HepG2 (cell line): ENCODE data around the gene EMP2. TPM values are rescaled to one million over a fixed set of nuclear protein-coding genes. Genes with fewer than 3 reads are reported as not detected.

ENCODE experiments used
- ATF2 ChIP-seq: sonication (generic); formaldehyde crosslinking; IDR thresholded peaks from 2 replicates; pipeline ENCODE4 v1.4.0; 2020; ENCODE audit warnings: missing genetic modification reagents
- CREB3 ChIP-seq: sonication (generic); formaldehyde crosslinking; IDR thresholded peaks from 2 replicates; pipeline ENCODE4 v1.5.0; 2020; ENCODE audit warnings: missing genetic modification reagents
- FOXA3 ChIP-seq: IDR thresholded peaks from 2 replicates; pipeline ENCODE4 v1.6.1; 2016; ENCODE audit warnings: missing genetic modification reagents, missing compliant biosample characterization
- GABPB1 ChIP-seq: IDR thresholded peaks from 2 replicates; pipeline ENCODE4 v1.6.1; 2016; ENCODE audit warnings: mild to moderate bottlenecking, missing genetic modification reagents, moderate library complexity, missing compliant biosample characterization
- HIC2 ChIP-seq: sonication (generic); formaldehyde crosslinking; IDR thresholded peaks from 2 replicates; pipeline ENCODE4 v1.9.0; 2022; ENCODE audit warnings: low read depth, missing genetic modification reagents
- IKZF1 ChIP-seq: fragments of 450-650 bp; IDR thresholded peaks from 2 replicates; pipeline ENCODE4 v1.7.1; 2016
- KAT2B ChIP-seq: fragments of 150-350 bp; IDR thresholded peaks from 2 replicates; pipeline ENCODE4 v1.6.1; 2014; ENCODE audit warnings: low read depth, low read length, borderline replicate concordance
- KDM6A ChIP-seq: IDR thresholded peaks from 2 replicates; pipeline ENCODE4 v1.6.1; 2016; ENCODE audit warnings: low read depth
- NFE2 ChIP-seq: sonication (generic); formaldehyde crosslinking; IDR thresholded peaks from 2 replicates; pipeline ENCODE4 v1.4.0; 2020; ENCODE audit warnings: missing genetic modification reagents
- NR2F6 ChIP-seq, 2 experiments: IDR thresholded peaks; 2 replicates each; pipeline ENCODE4 v1.6.1; 2016; ENCODE audit warnings: antibody characterized with exemption in 1 of 2, mild to moderate bottlenecking in 1 of 2
- PITX1 ChIP-seq: sonication (generic); formaldehyde crosslinking; IDR thresholded peaks from 2 replicates; pipeline ENCODE4 v1.5.1; 2020; ENCODE audit warnings: mild to moderate bottlenecking, missing genetic modification reagents
- SMARCC2 ChIP-seq: fragments of 450-650 bp; IDR thresholded peaks from 2 replicates; pipeline ENCODE4 v1.6.1; 2017; ENCODE audit warnings: antibody characterized with exemption, mild to moderate bottlenecking
- TBX3 ChIP-seq: fragments of 450-650 bp; IDR thresholded peaks from 2 replicates; pipeline ENCODE4 v1.6.1; 2017; ENCODE audit warnings: antibody characterized with exemption, mild to moderate bottlenecking, inconsistent platforms, borderline replicate concordance
- TOE1 ChIP-seq: sonication (generic); formaldehyde crosslinking; IDR thresholded peaks from 2 replicates; pipeline ENCODE4 v1.4.0; 2020; ENCODE audit warnings: mild to moderate bottlenecking, missing genetic modification reagents
- ZNF691 ChIP-seq: sonication (generic); formaldehyde crosslinking; IDR thresholded peaks from 2 replicates; pipeline ENCODE4 v1.4.0; 2020; ENCODE audit warnings: missing genetic modification reagents, low read depth, mild to moderate bottlenecking, borderline replicate concordance
- ZNF770 ChIP-seq: sonication (generic); formaldehyde crosslinking; IDR thresholded peaks from 2 replicates; pipeline ENCODE4 v1.5.0; 2020; ENCODE audit warnings: mild to moderate bottlenecking, missing genetic modification reagents
- polyA plus RNA-seq, 8 experiments: library from polyadenylated mRNA; depleted of rRNA in 3 of 8; stranded (reverse) in 7 of 8; unstranded in 1 of 8; fragments of >200 nt; fragmentation: Illumina TruSeq in 4 of 8; extraction: Trizol in 4 of 8; gene quantifications; 2 replicates each; pipeline versions ENCODE4 v1.2.1 to v1.2.3, GENCODE V29; 2011 to 2016; ENCODE audit warnings: low read depth in 4 of 8, missing spikeins in 1 of 8, mixed read lengths in 1 of 8; ENCODE audit not compliant: insufficient read depth in 1 of 8
- total RNA-seq, 5 experiments: library from RNA; depleted of rRNA; stranded (reverse); fragments of >200 nt; fragmentation: Illumina TruSeq; extraction: Trizol; gene quantifications; 2 replicates each; pipeline ENCODE4 v1.2.3, GENCODE V29; 2016; ENCODE audit warnings: low read depth in 1 of 5

The EMP2 gene
- total and polyA plus RNA-seq, 2 of the 13 experiments (the other 11 are each of a cell fraction or from before 2014, with no cell fraction given): 24.6 to 91.2 TPM

GRCh38 chr16:10625595-10626357, 45.4 kb upstream of the EMP2 start (continued):
- TF ChIP-seq ZNF691 (CRISPR knock-in tag) (0 out of 2 replicates have a peak, but pooled peaks have one; percentile 43), GABPB1 (CRISPR knock-in tag) (peak; percentile 7; the same call in 1 of the 2 replicates), PITX1 (CRISPR knock-in tag) (peak; percentile 33; the same call in 1 of the 2 replicates), TBX3 (peak; percentile 40; the same call in 1 of the 2 replicates), HIC2 (CRISPR knock-in tag) (0 out of 2 replicates have a peak, but pooled peaks have one; percentile 20), SMARCC2 (0 out of 2 replicates have a peak, but pooled peaks have one; percentile 41), NR2F6 (IDR thresholded peaks at IDR 0.05) (no peak), NR2F6 (CRISPR knock-in tag; IDR thresholded peaks at IDR 0.05) (peak; percentile 31; the same call in 1 of the 2 replicates), KDM6A (CRISPR knock-in tag) (0 out of 2 replicates have a peak, but pooled peaks have one; percentile 21), ZNF770 (CRISPR knock-in tag) (peak; percentile 39; the same call in 1 of the 2 replicates), FOXA3 (peak; percentile 92), IKZF1 (no peak), CREB3 (CRISPR knock-in tag) (no peak), KAT2B (no peak), ATF2 (CRISPR knock-in tag) (0 out of 2 replicates have a peak, but pooled peaks have one; percentile 19), TOE1 (no peak), NFE2 (CRISPR knock-in tag) (peak; percentile 97)
- TF ChIP-seq, all 625 proteins: peak for 70
